ENCODE measurements around the gene MIPOL1. TPM values are rescaled to one million over a fixed set of nuclear protein-coding genes. Genes with fewer than 3 reads are reported as not detected.
"Not testable (repeated sequence)": the region's sequence is repeated elsewhere in the genome, so short reads cannot be mapped to it uniquely, and the experiment has no call there.

MIPOL1 gene
- total and polyA plus RNA-seq, 2 experiments from 2014 or later, result 5.7 to 5.9 TPM

DNA sequence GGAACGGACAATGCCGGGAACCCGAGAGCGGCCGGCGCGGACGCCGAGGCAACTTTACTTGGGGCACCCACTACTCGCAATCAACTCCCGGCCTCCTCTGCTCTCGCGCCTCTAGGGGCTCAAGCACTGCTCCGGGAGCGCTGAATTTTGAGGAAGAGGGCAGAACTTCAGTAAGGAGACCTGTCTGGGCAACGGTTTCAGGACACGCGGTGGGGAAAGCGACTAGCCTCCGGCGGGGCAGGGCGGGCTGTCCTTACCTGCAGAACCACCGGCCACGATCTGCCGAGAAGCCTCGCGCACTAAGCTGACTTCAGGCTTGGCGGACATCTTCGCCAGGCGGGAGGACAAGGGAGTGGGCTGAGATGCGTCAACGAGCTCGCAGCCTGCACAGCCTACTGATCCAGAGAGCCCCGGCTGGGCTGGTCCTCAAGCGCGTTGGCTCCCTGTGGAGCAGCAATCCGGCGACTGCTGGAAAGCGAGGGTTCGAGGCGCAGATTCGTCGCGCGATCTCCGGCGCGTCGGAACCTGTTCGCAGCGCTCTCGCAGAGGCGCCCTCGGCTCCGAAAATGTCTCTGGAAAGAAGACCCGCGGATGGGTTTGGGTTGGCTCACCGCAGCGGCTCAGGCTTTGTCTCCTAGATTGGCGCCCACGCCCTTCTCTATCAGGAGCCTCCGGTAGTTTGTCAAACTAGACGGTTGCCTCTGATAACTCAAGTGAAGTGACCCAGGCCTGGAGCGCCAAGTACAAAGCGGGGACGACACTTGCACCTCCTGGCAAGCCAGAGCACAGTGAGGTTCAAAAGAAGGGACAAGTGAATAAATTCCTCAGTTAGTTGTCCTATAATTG, 25.5 kb upstream of the MIPOL1 start, which contains the start of gene SLC25A21:
Gene SLC25A21, minus strand, starts transcription at position 583 of the 846 bp plus-strand sequence.
- in situ Hi-C loops (cut with MboI), result no loop called here

GRCh38 chr14:37172936-37173614, 24.7 kb upstream of the MIPOL1 start:
- Histone ChIP-seq H3K9me3 (ENCODE audit: low read depth) (no peaks in the 10 kb centered on the region), H3K36me3 (ENCODE audit: low read depth) (no peaks in the 10 kb centered on the region), H3K9ac (peak overlapping the region; percentile 85), H3K4me2 (ENCODE audit: unreplicated experiment) (peak overlapping the region; percentile 98), H3K27me3 (replicated peaks; ENCODE audit: insufficient read depth) (no peaks in the 10 kb centered on the region), H3F3A (ENCODE audit: insufficient read depth) (no peaks in the 10 kb centered on the region), H3K27ac (no peak overlapping the region), H4K20me1 (ENCODE audit: insufficient read depth) (no peaks in the 10 kb centered on the region), H3K4me1 (ENCODE audit: insufficient read depth) (peaks cover 8% of the 10 kb centered on the region; the same call in 1 of the 2 replicates), H2AFZ (peak overlapping the region; percentile 94), H3K9me2 (ENCODE audit: insufficient read depth) (no peaks in the 10 kb centered on the region), H3K4me3 (peak overlapping the region; percentile 85), H3K79me2 (ENCODE audit: insufficient read depth) (no peaks in the 10 kb centered on the region)
- in situ Hi-C loops (cut with MboI), result no loop called here
- TF ChIP-seq EZH2 (IDR thresholded peaks at IDR 0.05; ENCODE audit: insufficient read depth, poor library complexity, severe bottlenecking) (no peak), EZH2phosphoT487 (IDR thresholded peaks at IDR 0.05; ENCODE audit: insufficient read depth, low read depth) (no peak)
- WGBS, 2 experiments (ENCODE audit: low coverage in 1 of 2, low lambda C conversion rate in 2 of 2, missing lambda C conversion rate in 2 of 2), result 59 to 65% methylated on average over 5 of the region's 5 CpGs
- DNase-seq, result no peak

More for the DNA sequence above, 25.5 kb upstream of the MIPOL1 start, which contains the start of gene SLC25A21:
- Histone ChIP-seq H3K4me3 (peak within 1 kb of the TSS; percentile 85), H3K27ac (peak within 1 kb of the TSS; percentile 77), H3F3A (ENCODE audit: insufficient read depth) (no peaks in the 10 kb centered on the region), H4K20me1 (ENCODE audit: insufficient read depth) (no peaks in the 10 kb centered on the region), H3K4me1 (ENCODE audit: insufficient read depth) (peaks cover 8% of the 10 kb centered on the region; the same call in 1 of the 2 replicates), H2AFZ (peak within 1 kb of the TSS; percentile 94), H3K79me2 (ENCODE audit: insufficient read depth) (no peaks in the 10 kb centered on the region), H3K9me3 (ENCODE audit: low read depth) (no peaks in the 10 kb centered on the region), H3K9ac (peak within 1 kb of the TSS; percentile 85), H3K4me2 (ENCODE audit: unreplicated experiment) (peak within 1 kb of the TSS; percentile 98), H3K9me2 (ENCODE audit: insufficient read depth) (no peaks in the 10 kb centered on the region), H3K36me3 (ENCODE audit: low read depth) (no peaks in the 10 kb centered on the region), H3K27me3 (replicated peaks; ENCODE audit: insufficient read depth) (no peaks in the 10 kb centered on the region)
- DNase-seq, result peak; percentile 84
- 1 to 2% methylated on average over 66 of the region's 66 CpGs for WGBS, 2 experiments (ENCODE audit: low coverage in 1 of 2, low lambda C conversion rate in 2 of 2, missing lambda C conversion rate in 2 of 2)
- TF ChIP-seq EZH2phosphoT487 (IDR thresholded peaks at IDR 0.05; ENCODE audit: insufficient read depth, low read depth) (no peak), EZH2 (IDR thresholded peaks at IDR 0.05; ENCODE audit: insufficient read depth, poor library complexity, severe bottlenecking) (no peak)

DNA sequence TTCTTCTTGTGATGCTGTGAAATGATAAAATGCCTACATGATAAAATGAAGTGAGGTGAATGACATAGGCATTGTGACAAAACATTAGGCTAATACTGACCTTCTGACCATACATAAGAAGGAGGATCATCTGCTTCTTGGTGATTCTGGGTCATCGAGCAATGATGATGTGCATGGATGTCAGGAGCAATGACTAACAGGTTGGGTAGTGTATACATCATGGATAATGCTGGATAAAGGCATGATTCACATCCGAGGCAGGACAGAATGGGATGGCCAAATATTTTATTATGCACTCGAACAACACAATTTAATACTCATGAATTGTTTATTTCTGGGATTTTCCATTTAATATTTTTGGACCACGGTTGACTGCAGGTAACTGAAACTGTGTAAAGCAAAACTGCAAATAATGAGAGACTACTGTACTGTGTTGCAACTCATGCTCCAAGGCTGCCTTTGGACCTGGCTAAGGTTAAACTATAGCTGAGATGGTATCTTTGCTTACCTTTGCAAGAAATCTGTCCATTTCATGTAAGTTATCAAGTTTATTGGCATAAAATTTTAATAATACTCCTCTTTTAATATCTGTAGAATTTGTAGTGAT, 17.7 kb upstream of the MIPOL1 start:
- peaks cover 4% of the 10 kb centered on the region; the same call in 1 of the 2 replicates for H3K4me1 ChIP-seq (ENCODE audit: insufficient read depth)
- TF ChIP-seq EZH2 (IDR thresholded peaks at IDR 0.05; ENCODE audit: insufficient read depth, poor library complexity, severe bottlenecking), result no peak
- TF ChIP-seq EZH2phosphoT487 (IDR thresholded peaks at IDR 0.05; ENCODE audit: insufficient read depth, low read depth), result no peak
- no peaks in the 10 kb centered on the region for H3K36me3 ChIP-seq (ENCODE audit: low read depth)
- in situ Hi-C loops (cut with MboI), result no loop called here
- no peaks in the 10 kb centered on the region; the same call in 1 of the 2 replicates for H3F3A ChIP-seq (ENCODE audit: insufficient read depth)
- no peak overlapping the region for H3K9ac ChIP-seq
- H3K4me2 ChIP-seq (ENCODE audit: unreplicated experiment), result no peak overlapping the region
- no peaks in the 10 kb centered on the region for H3K9me2 ChIP-seq (ENCODE audit: insufficient read depth)
- no peaks in the 10 kb centered on the region for H4K20me1 ChIP-seq (ENCODE audit: insufficient read depth)
- 21 to 23% methylated on average over 4 of the region's 4 CpGs for WGBS, 2 experiments (ENCODE audit: low coverage in 1 of 2, low lambda C conversion rate in 2 of 2, missing lambda C conversion rate in 2 of 2)
- H3K9me3 ChIP-seq (ENCODE audit: low read depth), result no peaks in the 10 kb centered on the region
- no peak overlapping the region for H3K4me3 ChIP-seq
- H3K27ac ChIP-seq, result no peak overlapping the region
- H3K27me3 ChIP-seq (replicated peaks; ENCODE audit: insufficient read depth), result no peaks in the 10 kb centered on the region
- H3K79me2 ChIP-seq (ENCODE audit: insufficient read depth), result no peaks in the 10 kb centered on the region
- peak; percentile 77 for DNase-seq
- H2AFZ ChIP-seq, result no peak overlapping the region

- H3K27ac ChIP-seq; H3F3A ChIP-seq (ENCODE audit: insufficient read depth); H3K4me3 ChIP-seq; H3K9ac ChIP-seq; H3K9me3 ChIP-seq (ENCODE audit: low read depth); H3K9me2 ChIP-seq (ENCODE audit: insufficient read depth); in situ Hi-C loops (cut with MboI); H3K27me3 ChIP-seq (replicated peaks; ENCODE audit: insufficient read depth); H2AFZ ChIP-seq; H3K4me1 ChIP-seq (ENCODE audit: insufficient read depth); H3K36me3 ChIP-seq (ENCODE audit: low read depth); DNase-seq; H4K20me1 ChIP-seq (ENCODE audit: insufficient read depth); H3K79me2 ChIP-seq (ENCODE audit: insufficient read depth); H3K4me2 ChIP-seq (ENCODE audit: unreplicated experiment): not testable (repeated sequence)
- WGBS, 2 experiments (ENCODE audit: low coverage in 1 of 2, low lambda C conversion rate in 2 of 2, missing lambda C conversion rate in 2 of 2), result 88 to 92% methylated on average over 7 of the region's 7 CpGs
Measured at GRCh38 chr14:37180886-37181285, 16.9 kb upstream of the MIPOL1 start.
